Esophagus muscularis mucosa (tissue), 4 donors: ENCODE results near the gene PFN3. TPM values are rescaled to one million over a fixed set of nuclear protein-coding genes. Genes with fewer than 3 reads are reported as not detected.
A peak's percentile ranks its signal among the peaks of the same experiment; 100 is the strongest.

Experiments
- DNase-seq: peaks from one replicate; pipeline ENCODE4 v3.0.0-alpha.2; 2017; ENCODE audit errors: extremely low spot score
- H3K27ac ChIP-seq, 4 donors: fragments of 200-600 bp; sonication (generic); replicated peaks in 1 of 4; 1 replicate in 3 of 4; 2 replicates in 1 of 4; pipeline ENCODE4 v1.5.1; 2016 to 2019; ENCODE audit warnings: mild to moderate bottlenecking in 1 of 4
- H3K27me3 ChIP-seq, 4 donors: fragments of 200-600 bp; sonication (generic); one replicate each; pipeline versions ENCODE4 v1.5.1 to v1.6.0; 2016 to 2019
- H3K36me3 ChIP-seq, 4 donors: fragments of 200-600 bp; sonication (generic); one replicate each; pipeline ENCODE4 v1.5.1; 2016 to 2019
- H3K4me1 ChIP-seq, 4 donors: fragments of 200-600 bp; sonication (generic); one replicate each; pipeline ENCODE4 v1.5.1; 2016 to 2019
- H3K4me3 ChIP-seq, 4 donors: fragments of 200-600 bp; sonication (generic); 1 replicate in 2 of 4; 2 replicates in 2 of 4; pipeline ENCODE4 v1.5.1; 2016 to 2019; ENCODE audit warnings: mild to moderate bottlenecking in 4 of 4, moderate library complexity in 1 of 4
- H3K9me3 ChIP-seq, 4 donors: fragments of 200-600 bp; sonication (generic); 1 replicate in 3 of 4; 2 replicates in 1 of 4; pipeline ENCODE4 v1.5.1; 2016 to 2019
- EP300 ChIP-seq: sonication (generic); formaldehyde crosslinking; IDR thresholded peaks from one replicate; pipeline ENCODE4 v1.6.1; 2017; ENCODE audit warnings: antibody characterized with exemption
- POLR2A ChIP-seq: fragments of 450-650 bp; IDR thresholded peaks from one replicate; pipeline ENCODE4 v1.6.1; 2017; ENCODE audit warnings: antibody characterized with exemption, moderate library complexity, mild to moderate bottlenecking, low read depth
- POLR2AphosphoS5 ChIP-seq, 2 donors: sonication (generic); formaldehyde crosslinking; IDR thresholded peaks; one replicate each; pipeline ENCODE4 v1.6.1; 2017; ENCODE audit warnings: antibody characterized with exemption in 2 of 2
- WGBS: methylation state at CpG from one replicate; pipeline ENCODE4 v1.1.5; 2018; 5-methylcytosine and 5-hydroxymethylcytosine counted together
- intact Hi-C: fragments of 100-400 bp; cut with DNase I; formaldehyde crosslinking; loops from one replicate; pipeline ENCODE4 v1.15.1; 2023
- total RNA-seq, 4 donors: library from RNA; depleted of rRNA; stranded (reverse); fragments of >200 nt; gene quantifications; one replicate each; pipeline versions ENCODE4 v1.1.0 to v1.2.1, GENCODE V29; 2016
- TF ChIP-seq, protein P1 (sequence below), 3 experiments: fragments of 200-600 bp in 2 of 3; fragments of 450-650 bp in 1 of 3; sonication (generic) in 2 of 3; IDR thresholded peaks; one replicate each; pipeline ENCODE4 v1.5.1; 2017 to 2019; ENCODE audit warnings: antibody characterized with exemption in 3 of 3, mild to moderate bottlenecking in 2 of 3, moderate library complexity in 1 of 3

The PFN3 gene
- total RNA-seq, 4 donors from 2014 or later: not detected

GRCh38 chr5:177393206-177393765, 7.2 kb downstream of the PFN3 start:
- H3K27me3 ChIP-seq: peaks cover 0 to 47% (median 1%) of the 10 kb centered on the region in 4 donors
- no peaks in the 10 kb centered on the region for H3K36me3 ChIP-seq
- peaks cover 0 to 21% (median 13%) of the 10 kb centered on the region in 4 donors for H3K4me1 ChIP-seq
- TF ChIP-seq EP300 (no peak), POLR2A (no peak), POLR2AphosphoS5 (IDR thresholded peaks at IDR 0.05) (no peak)
- TF ChIP-seq, protein P1, sequence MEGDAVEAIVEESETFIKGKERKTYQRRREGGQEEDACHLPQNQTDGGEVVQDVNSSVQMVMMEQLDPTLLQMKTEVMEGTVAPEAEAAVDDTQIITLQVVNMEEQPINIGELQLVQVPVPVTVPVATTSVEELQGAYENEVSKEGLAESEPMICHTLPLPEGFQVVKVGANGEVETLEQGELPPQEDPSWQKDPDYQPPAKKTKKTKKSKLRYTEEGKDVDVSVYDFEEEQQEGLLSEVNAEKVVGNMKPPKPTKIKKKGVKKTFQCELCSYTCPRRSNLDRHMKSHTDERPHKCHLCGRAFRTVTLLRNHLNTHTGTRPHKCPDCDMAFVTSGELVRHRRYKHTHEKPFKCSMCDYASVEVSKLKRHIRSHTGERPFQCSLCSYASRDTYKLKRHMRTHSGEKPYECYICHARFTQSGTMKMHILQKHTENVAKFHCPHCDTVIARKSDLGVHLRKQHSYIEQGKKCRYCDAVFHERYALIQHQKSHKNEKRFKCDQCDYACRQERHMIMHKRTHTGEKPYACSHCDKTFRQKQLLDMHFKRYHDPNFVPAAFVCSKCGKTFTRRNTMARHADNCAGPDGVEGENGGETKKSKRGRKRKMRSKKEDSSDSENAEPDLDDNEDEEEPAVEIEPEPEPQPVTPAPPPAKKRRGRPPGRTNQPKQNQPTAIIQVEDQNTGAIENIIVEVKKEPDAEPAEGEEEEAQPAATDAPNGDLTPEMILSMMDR (IDR thresholded peaks at IDR 0.05): no peak
- no peak overlapping the region for H3K4me3 ChIP-seq
- no peaks in the 10 kb centered on the region for H3K9me3 ChIP-seq
- no peak overlapping the region for H3K27ac ChIP-seq
- no peak for DNase-seq
- 86% methylated on average over 1 of the region's 1 CpG for WGBS
- intact Hi-C loops: no loop called here

DNA sequence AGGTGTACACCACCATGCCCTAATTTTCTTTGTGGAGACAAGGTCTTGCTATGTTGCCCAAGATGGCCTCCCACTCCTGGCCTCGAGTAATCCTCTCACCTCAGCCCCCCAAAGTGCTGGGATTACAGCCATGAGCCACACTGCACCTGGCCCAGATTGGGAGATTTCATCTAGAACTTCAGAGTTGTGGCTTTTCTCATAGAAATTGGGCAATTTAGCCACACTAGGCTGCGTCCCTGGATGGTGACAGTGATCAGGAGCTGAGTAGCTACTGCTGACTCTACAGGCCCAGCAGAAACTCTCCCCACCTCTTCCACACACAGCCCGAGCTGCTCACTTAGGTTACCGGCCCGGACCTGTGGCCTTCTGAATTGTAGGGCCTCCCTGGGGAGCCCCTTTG, 7.7 kb downstream of the PFN3 start:
- Histone ChIP-seq H3K4me3 (no peak overlapping the region), H3K36me3 (no peaks in the 10 kb centered on the region), H3K9me3 (no peaks in the 10 kb centered on the region), H3K27me3 (peaks cover 0 to 46% (median 0%) of the 10 kb centered on the region in 4 donors), H3K27ac (no peak overlapping the region), H3K4me1 (peaks cover 0 to 21% (median 13%) of the 10 kb centered on the region in 4 donors)
- 90% methylated on average over 5 of the region's 5 CpGs for WGBS
- intact Hi-C loops: no loop called here
- TF ChIP-seq, protein P1 (IDR thresholded peaks at IDR 0.05): no peak
- no peak for TF ChIP-seq EP300
- no peak for TF ChIP-seq POLR2A
- no peak for TF ChIP-seq POLR2AphosphoS5 (IDR thresholded peaks at IDR 0.05)
- DNase-seq: no peak

GRCh38 chr5:177390363-177391300, 9.8 kb downstream of the PFN3 start:
- TF ChIP-seq EP300 (no peak), POLR2AphosphoS5 (IDR thresholded peaks at IDR 0.05) (peak in 1 of 2 donors; percentile 57), POLR2A (no peak)
- TF ChIP-seq, protein P1 (IDR thresholded peaks at IDR 0.05): peak in 2 of 3 experiments; percentile 96 to 97
- no peaks in the 10 kb centered on the region for H3K36me3 ChIP-seq
- 19% methylated on average over 10 of the region's 13 CpGs for WGBS
- H3K27me3 ChIP-seq: peaks cover 0 to 32% (median 0%) of the 10 kb centered on the region in 4 donors
- intact Hi-C loops: loop anchor here (1.0 kb wide), 1 partner anchor 64 kb away; no protein-coding TSS in a partner anchor
- peaks cover 0 to 21% (median 13%) of the 10 kb centered on the region in 4 donors for H3K4me1 ChIP-seq
- no peak overlapping the region for H3K4me3 ChIP-seq
- DNase-seq: peak; percentile 95
- no peak overlapping the region for H3K27ac ChIP-seq
- no peaks in the 10 kb centered on the region for H3K9me3 ChIP-seq

GRCh38 chr5:177389241-177390169, 11.0 kb downstream of the PFN3 start:
- Histone ChIP-seq H3K36me3 (no peaks in the 10 kb centered on the region), H3K27ac (peak overlapping the region in 1 of 4 donors; percentile 30), H3K9me3 (no peaks in the 10 kb centered on the region), H3K27me3 (peaks cover 0 to 33% (median 0%) of the 10 kb centered on the region in 4 donors), H3K4me1 (peaks cover 0 to 21% (median 13%) of the 10 kb centered on the region in 4 donors), H3K4me3 (no peak overlapping the region)
- TF ChIP-seq, protein P1 (IDR thresholded peaks at IDR 0.05): no peak
- TF ChIP-seq POLR2AphosphoS5 (IDR thresholded peaks at IDR 0.05) (no peak), POLR2A (no peak), EP300 (no peak)
- intact Hi-C loops: loop anchor here (1.0 to 5.0 kb wide), 2 partner anchors 65 to 72 kb away; no protein-coding TSS in a partner anchor
- WGBS: 35% methylated on average over 21 of the region's 21 CpGs
- DNase-seq: no peak
